Measurements from ENCODE around the gene NDC1. TPM values are rescaled to one million over a fixed set of nuclear protein-coding genes. Genes with fewer than 3 reads are reported as not detected.

Gene NDC1
- total RNA-seq, 2 donors from 2014 or later, result 32.4 to 38.7 TPM

DNA sequence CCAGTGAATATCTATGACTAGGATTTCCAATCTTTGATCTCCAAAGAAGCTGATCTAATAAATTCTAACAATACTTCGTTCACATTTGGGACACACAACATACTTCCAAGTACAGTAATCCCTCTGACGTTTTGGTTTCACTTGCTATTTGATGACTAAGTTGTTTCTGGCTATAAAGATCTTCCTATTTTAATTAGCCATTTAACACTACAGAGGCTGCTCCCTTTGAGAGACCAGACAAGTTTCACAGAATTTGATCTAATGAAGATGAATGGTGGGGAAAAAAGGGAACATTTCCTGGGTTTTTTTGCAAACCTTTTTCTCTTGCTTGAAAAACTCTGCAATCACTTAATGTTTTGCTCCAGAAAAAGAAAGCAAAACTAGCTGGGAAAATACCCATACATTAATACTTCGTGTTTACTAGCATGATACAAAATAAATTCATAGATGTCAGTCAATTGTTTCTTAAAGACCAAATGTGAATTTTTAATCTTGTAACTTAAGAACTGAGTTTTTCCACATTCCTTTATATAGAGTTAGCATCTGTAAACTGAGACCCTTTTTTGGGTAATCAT is 71.2 kb downstream of the NDC1 start:
- Histone ChIP-seq H3K27ac (ENCODE audit: low read depth, low read length) (no peak overlapping the region), H3K9ac (ENCODE audit: extremely low read depth, low read length, poor library complexity, severe bottlenecking) (no peak overlapping the region), H3K4me1 (ENCODE audit: control insufficient read depth, insufficient read depth, low read length) (peaks cover 4% of the 10 kb centered on the region), H3K36me3 (ENCODE audit: control insufficient read depth, insufficient read depth, low read length) (peaks cover 27% of the 10 kb centered on the region), H3K4me3 (ENCODE audit: low read length) (no peak overlapping the region), H3K27me3 (ENCODE audit: control insufficient read depth, insufficient read depth, low read length, poor library complexity, severe bottlenecking) (no peaks in the 10 kb centered on the region), H3K9me3 (ENCODE audit: control insufficient read depth, low read length) (no peaks in the 10 kb centered on the region)
- no peak for DNase-seq
- peaks cover 18% of the 10 kb centered on the region for H3K36me3 Mint-ChIP-seq (ENCODE audit: low read depth)
- H3K4me3 Mint-ChIP-seq, result no peak overlapping the region
- no peaks in the 10 kb centered on the region for H3K27me3 Mint-ChIP-seq (ENCODE audit: insufficient read depth)
- no peak overlapping the region for H3K27ac Mint-ChIP-seq
- peaks cover 20% of the 10 kb centered on the region for H3K4me1 Mint-ChIP-seq
- peaks cover 2% of the 10 kb centered on the region for H3K9me3 Mint-ChIP-seq
- 91 to 93% methylated on average over 2 to 3 of the region's 3 CpGs for WGBS, 2 experiments (ENCODE audit: insufficient coverage in 1 of 2, insufficient read length in 1 of 2)
- TF ChIP-seq, protein P1, sequence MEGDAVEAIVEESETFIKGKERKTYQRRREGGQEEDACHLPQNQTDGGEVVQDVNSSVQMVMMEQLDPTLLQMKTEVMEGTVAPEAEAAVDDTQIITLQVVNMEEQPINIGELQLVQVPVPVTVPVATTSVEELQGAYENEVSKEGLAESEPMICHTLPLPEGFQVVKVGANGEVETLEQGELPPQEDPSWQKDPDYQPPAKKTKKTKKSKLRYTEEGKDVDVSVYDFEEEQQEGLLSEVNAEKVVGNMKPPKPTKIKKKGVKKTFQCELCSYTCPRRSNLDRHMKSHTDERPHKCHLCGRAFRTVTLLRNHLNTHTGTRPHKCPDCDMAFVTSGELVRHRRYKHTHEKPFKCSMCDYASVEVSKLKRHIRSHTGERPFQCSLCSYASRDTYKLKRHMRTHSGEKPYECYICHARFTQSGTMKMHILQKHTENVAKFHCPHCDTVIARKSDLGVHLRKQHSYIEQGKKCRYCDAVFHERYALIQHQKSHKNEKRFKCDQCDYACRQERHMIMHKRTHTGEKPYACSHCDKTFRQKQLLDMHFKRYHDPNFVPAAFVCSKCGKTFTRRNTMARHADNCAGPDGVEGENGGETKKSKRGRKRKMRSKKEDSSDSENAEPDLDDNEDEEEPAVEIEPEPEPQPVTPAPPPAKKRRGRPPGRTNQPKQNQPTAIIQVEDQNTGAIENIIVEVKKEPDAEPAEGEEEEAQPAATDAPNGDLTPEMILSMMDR (conservative IDR thresholded peaks at IDR 0.05), result no peak

DNA sequence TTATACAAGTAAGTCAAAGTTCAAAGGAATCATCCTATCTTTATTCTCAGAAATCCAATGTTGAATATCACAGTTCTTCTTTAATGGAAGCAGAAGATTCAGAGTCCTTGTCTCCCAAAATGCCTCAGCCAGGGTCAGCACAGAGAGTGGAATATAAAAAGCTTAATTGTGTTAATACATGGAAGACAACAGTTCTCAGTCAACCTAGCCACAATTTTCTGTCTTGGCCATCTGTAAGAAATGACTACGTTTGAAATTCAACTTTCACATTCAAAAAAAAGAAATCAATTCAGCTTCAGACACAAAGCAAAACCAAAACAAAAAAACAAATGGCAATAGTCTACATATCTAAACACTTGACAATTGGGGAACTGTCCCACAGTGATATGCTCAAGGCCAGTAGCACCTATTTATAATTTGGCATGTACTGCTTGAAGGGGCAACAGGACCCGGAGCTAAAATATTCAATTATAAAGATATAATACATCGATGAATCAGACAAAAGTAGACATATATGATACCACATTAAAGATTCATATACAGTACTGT is 71.8 kb downstream of the NDC1 start:
- Mint-ChIP-seq H3K4me3 (no peak overlapping the region), H3K9me3 (peaks cover 7% of the 10 kb centered on the region), H3K36me3 (ENCODE audit: low read depth) (peaks cover 17% of the 10 kb centered on the region), H3K4me1 (peaks cover 17% of the 10 kb centered on the region), H3K27me3 (ENCODE audit: insufficient read depth) (no peaks in the 10 kb centered on the region), H3K27ac (no peak overlapping the region)
- peaks cover 23% of the 10 kb centered on the region for H3K36me3 ChIP-seq (ENCODE audit: control insufficient read depth, insufficient read depth, low read length)
- peaks cover 6% of the 10 kb centered on the region for H3K9me3 ChIP-seq (ENCODE audit: control insufficient read depth, low read length)
- H3K4me3 ChIP-seq (ENCODE audit: low read length), result no peak overlapping the region
- H3K27ac ChIP-seq (ENCODE audit: low read depth, low read length), result no peak overlapping the region
- peaks cover 4% of the 10 kb centered on the region for H3K4me1 ChIP-seq (ENCODE audit: control insufficient read depth, insufficient read depth, low read length)
- TF ChIP-seq, protein P1 (conservative IDR thresholded peaks at IDR 0.05), result no peak
- 94 to 100% methylated on average over 1 to 3 of the region's 3 CpGs for WGBS, 2 experiments (ENCODE audit: insufficient coverage in 1 of 2, insufficient read length in 1 of 2)
- no peaks in the 10 kb centered on the region for H3K27me3 ChIP-seq (ENCODE audit: control insufficient read depth, insufficient read depth, low read length, poor library complexity, severe bottlenecking)
- no peak overlapping the region for H3K9ac ChIP-seq (ENCODE audit: extremely low read depth, low read length, poor library complexity, severe bottlenecking)
- DNase-seq, result no peak

DNA sequence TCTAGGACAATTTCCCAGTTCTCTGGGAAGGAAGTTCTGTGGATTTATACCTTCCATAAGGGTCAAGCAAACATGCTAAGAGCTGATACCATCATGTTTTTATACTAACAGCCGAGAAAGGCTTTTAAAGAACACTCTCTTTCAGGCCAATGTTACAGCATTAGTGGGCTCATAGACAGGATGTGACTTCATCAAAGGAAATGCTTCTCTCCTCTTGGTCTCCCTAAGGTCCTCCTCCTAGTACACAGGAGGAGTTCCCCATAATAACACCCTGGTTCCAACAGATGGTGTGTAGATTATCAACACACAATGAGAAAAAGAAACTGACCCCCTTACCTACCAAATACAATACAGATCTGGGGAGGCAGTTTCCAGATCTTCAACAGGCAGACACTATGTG is 72.4 kb downstream of the NDC1 start:
- Histone ChIP-seq H3K9me3 (ENCODE audit: control insufficient read depth, low read length) (peaks cover 6% of the 10 kb centered on the region), H3K9ac (ENCODE audit: extremely low read depth, low read length, poor library complexity, severe bottlenecking) (no peak overlapping the region), H3K27me3 (ENCODE audit: control insufficient read depth, insufficient read depth, low read length, poor library complexity, severe bottlenecking) (no peaks in the 10 kb centered on the region), H3K27ac (ENCODE audit: low read depth, low read length) (no peak overlapping the region), H3K4me3 (ENCODE audit: low read length) (no peak overlapping the region), H3K4me1 (ENCODE audit: control insufficient read depth, insufficient read depth, low read length) (no peaks in the 10 kb centered on the region), H3K36me3 (ENCODE audit: control insufficient read depth, insufficient read depth, low read length) (peaks cover 20% of the 10 kb centered on the region)
- no peak overlapping the region for H3K4me3 Mint-ChIP-seq
- H3K27ac Mint-ChIP-seq, result peak overlapping the region; percentile 30
- DNase-seq, result no peak
- H3K36me3 Mint-ChIP-seq (ENCODE audit: low read depth), result peaks cover 13% of the 10 kb centered on the region
- TF ChIP-seq, protein P1 (conservative IDR thresholded peaks at IDR 0.05), result no peak
- 88 to 89% methylated on average over 1 of the region's 1 CpG for WGBS, 2 experiments (ENCODE audit: insufficient coverage in 1 of 2, insufficient read length in 1 of 2)
- H3K9me3 Mint-ChIP-seq, result peaks cover 7% of the 10 kb centered on the region
- H3K4me1 Mint-ChIP-seq, result peaks cover 11% of the 10 kb centered on the region
- no peaks in the 10 kb centered on the region for H3K27me3 Mint-ChIP-seq (ENCODE audit: insufficient read depth)

All from endodermal cell (in vitro differentiated cells).